Type B pancreatic cell (in vitro differentiated cells): ENCODE data around the gene NME3. TPM values are rescaled to one million over a fixed set of nuclear protein-coding genes. Genes with fewer than 3 reads are reported as not detected.

Experiments used
- DNase-seq: peaks from one replicate; pipeline ENCODE4 v3.0.0; 2021; ENCODE audit warnings: mixed read lengths; ENCODE audit not compliant: unreplicated experiment; ENCODE audit errors: extremely low spot score
- H3K27ac Mint-ChIP-seq: 2 replicates; pipeline ENCODE4 v1.8.0; 2021; ENCODE audit warnings: mild to moderate bottlenecking, mixed read lengths
- H3K27me3 Mint-ChIP-seq: 2 replicates; pipeline ENCODE4 v1.8.0; 2021; ENCODE audit warnings: mixed read lengths
- H3K36me3 Mint-ChIP-seq: 2 replicates; pipeline ENCODE4 v1.8.0; 2021; ENCODE audit warnings: mixed read lengths
- H3K4me1 Mint-ChIP-seq: one replicate; pipeline ENCODE4 v1.8.0; 2021; ENCODE audit warnings: mixed read lengths; ENCODE audit not compliant: unreplicated experiment
- H3K4me3 Mint-ChIP-seq: 2 replicates; pipeline ENCODE4 v1.8.0; 2021; ENCODE audit warnings: mild to moderate bottlenecking, mixed read lengths
- H3K9me3 Mint-ChIP-seq: 2 replicates; pipeline ENCODE4 v1.8.0; 2021; ENCODE audit warnings: mixed read lengths
- CTCF ChIP-seq: fragments of 200-600 bp; sonication (generic); conservative IDR thresholded peaks from 2 replicates; pipeline ENCODE4 v1.5.0; 2021; ENCODE audit warnings: antibody characterized with exemption, mild to moderate bottlenecking
- total RNA-seq: library from RNA; stranded (reverse); gene quantifications from 2 replicates; pipeline ENCODE4 v1.2.1, GENCODE V29; 2021; ENCODE audit warnings: low replicate concordance

NME3 gene
- total RNA-seq, 1 donor from 2014 or later = 55.9 TPM

DNA sequence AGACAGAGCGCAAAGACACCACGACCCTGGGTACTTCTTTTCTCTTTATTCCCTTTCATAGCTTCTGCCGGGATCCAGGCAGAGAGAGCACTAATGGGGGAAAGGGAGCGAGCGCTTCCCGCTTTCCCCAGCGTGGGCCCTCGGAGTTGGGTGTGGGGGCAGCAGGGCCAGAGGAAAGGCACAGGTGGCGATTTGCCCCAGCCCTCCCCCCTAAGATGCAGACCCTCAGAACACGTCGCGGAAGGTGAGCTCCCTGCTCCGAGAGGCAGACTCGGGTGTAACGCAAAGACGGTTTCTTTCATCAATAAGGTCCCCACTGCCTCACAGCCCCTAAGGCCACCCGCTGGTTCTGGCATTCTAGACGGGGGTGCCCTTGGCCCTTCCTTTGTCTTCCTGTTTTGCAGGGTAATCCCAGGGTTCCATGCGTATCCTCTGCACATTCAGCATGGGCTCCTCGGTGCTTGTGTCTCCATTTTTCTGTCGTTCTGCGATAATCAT lies 570 bp upstream of the NME3 start:
- Mint-ChIP-seq H3K4me3 (peak overlapping the region; percentile 99), H3K36me3 (peaks cover 4% of the 10 kb centered on the region)
- no peak for DNase-seq

GRCh38 chr16:1770328-1771187 lies 785 bp downstream of the NME3 start:
- no peak for DNase-seq
- no peak for TF ChIP-seq CTCF
- peak overlapping the region; percentile 86 for H3K4me3 Mint-ChIP-seq
- H3K4me1 Mint-ChIP-seq = no peaks in the 10 kb centered on the region
- no peaks in the 10 kb centered on the region for H3K9me3 Mint-ChIP-seq
- peaks cover 4% of the 10 kb centered on the region for H3K36me3 Mint-ChIP-seq
- H3K27me3 Mint-ChIP-seq = no peaks in the 10 kb centered on the region
- H3K27ac Mint-ChIP-seq = peak overlapping the region; percentile 67

More for the DNA sequence above, 570 bp upstream of the NME3 start:
- Mint-ChIP-seq H3K4me1 (no peaks in the 10 kb centered on the region), H3K27ac (peak overlapping the region; percentile 95), H3K9me3 (no peaks in the 10 kb centered on the region), H3K27me3 (no peaks in the 10 kb centered on the region)
- TF ChIP-seq CTCF = no peak

DNA sequence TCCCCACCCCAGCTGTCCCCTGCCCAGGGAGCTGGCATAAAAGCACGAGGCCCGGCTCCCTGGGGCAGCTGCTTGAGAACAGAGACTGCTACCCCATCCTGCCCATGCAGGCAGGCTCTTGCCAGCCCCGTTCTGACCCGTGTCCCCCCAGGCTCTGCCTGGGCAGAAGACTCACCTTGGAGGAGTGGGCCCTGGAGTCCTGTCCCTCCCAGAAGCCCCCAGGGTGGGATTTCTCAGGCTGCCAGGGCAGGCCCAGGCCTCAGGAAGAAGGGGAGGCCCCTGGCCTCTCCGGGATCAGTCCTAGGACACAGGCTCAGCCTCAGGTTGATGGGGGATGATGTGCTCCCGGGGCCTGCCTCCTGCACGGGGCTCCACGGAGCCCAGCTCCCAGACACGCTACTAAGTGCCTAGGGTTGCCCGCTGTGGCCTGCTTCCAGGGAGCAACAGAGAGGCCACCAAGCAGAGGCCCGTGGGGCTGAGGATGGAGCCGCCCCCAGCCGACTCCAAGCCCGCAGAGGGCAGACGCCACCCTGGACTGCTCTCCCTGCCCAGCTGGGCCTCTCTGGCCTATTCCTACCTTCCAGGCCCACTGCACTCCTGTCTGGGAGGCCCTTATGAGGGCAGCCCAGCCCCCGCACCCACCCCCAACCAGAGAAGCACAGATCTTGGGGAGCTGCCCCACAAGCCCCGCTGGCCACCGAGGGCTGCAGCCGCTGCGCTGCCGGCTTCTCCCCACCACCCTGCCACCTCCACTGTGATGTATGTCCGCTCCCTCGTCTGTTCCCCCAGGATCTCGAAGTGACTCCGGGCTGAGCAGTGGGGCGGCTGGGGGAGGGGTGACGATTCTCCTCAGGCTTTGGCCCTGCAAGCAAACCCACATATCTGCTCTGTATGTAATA lies 1.7 kb downstream of the NME3 start:
- TF ChIP-seq CTCF = no peak
- H3K27ac Mint-ChIP-seq = peak overlapping the region; percentile 67
- H3K4me3 Mint-ChIP-seq = peak overlapping the region; percentile 86
- no peaks in the 10 kb centered on the region for H3K27me3 Mint-ChIP-seq
- H3K9me3 Mint-ChIP-seq = no peaks in the 10 kb centered on the region
- peaks cover 4% of the 10 kb centered on the region for H3K36me3 Mint-ChIP-seq
- no peaks in the 10 kb centered on the region for H3K4me1 Mint-ChIP-seq
- no peak for DNase-seq

DNA sequence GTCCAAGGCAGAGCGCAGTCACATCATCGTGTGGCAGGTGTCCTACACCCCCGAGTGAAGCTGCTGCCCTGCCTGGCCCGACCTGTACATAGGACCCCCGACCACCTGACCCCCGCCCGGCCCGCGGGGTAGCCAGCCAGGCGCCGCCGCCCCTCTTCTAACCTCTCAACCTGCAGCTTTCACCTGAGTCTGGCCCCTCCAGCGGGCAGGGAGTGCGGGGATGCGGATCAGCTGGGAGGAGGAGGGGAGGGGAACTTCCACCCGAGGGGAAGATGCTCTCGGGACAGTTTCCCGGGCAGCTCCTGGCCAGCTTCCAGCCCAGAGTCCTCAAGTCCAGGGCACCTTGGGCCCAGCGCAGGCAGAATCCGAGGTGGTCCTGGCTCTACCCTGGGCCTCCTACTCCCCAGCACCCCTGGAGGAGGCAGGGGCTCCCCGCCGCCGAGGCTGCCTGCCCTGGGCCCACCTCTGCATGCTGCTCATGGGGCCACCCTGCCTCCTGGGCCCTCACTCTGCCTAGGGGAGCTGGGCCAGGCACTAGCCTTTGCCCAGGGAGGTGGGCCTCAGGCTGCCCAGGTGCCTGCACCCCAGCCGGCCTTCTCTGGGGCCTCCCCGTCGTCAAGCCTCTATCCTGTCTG lies 2.5 kb downstream of the NME3 start:
- Mint-ChIP-seq H3K27ac (no peak overlapping the region), H3K4me3 (no peak overlapping the region), H3K27me3 (no peaks in the 10 kb centered on the region), H3K4me1 (no peaks in the 10 kb centered on the region), H3K36me3 (peaks cover 4% of the 10 kb centered on the region), H3K9me3 (no peaks in the 10 kb centered on the region)
- no peak for TF ChIP-seq CTCF
- no peak for DNase-seq

GRCh38 chr16:1768061-1768766 lies 3.1 kb downstream of the NME3 start:
- no peak for DNase-seq
- Mint-ChIP-seq H3K27ac (no peak overlapping the region), H3K36me3 (peaks cover 4% of the 10 kb centered on the region), H3K9me3 (no peaks in the 10 kb centered on the region), H3K4me3 (no peak overlapping the region), H3K4me1 (no peaks in the 10 kb centered on the region), H3K27me3 (no peaks in the 10 kb centered on the region)
- no peak for TF ChIP-seq CTCF
